Neutrophil (primary cell): ENCODE results near the gene ACTR3.

Source experiments
- H3K27ac ChIP-seq: fragments of 200-600 bp; sonication (generic); 2 replicates; pipeline ENCODE4 v1.5.1; 2016; ENCODE audit warnings: mild to moderate bottlenecking, moderate library complexity
- H3K27me3 ChIP-seq: fragments of 200-600 bp; sonication (generic); 2 replicates; pipeline ENCODE4 v1.6.0; 2016; ENCODE audit warnings: mild to moderate bottlenecking
- H3K36me3 ChIP-seq: fragments of 200-600 bp; sonication (generic); 2 replicates; pipeline ENCODE4 v1.5.1; 2017
- H3K4me1 ChIP-seq, 2 experiments: fragments of 200-600 bp in 1 of 2; sonication (generic) in 1 of 2; 1 replicate in 1 of 2; 2 replicates in 1 of 2; pipeline versions ENCODE4 v1.5.1 to v1.6.1; 2013 to 2016; ENCODE audit warnings: low read depth in 1 of 2, low read length in 1 of 2, mild to moderate bottlenecking in 1 of 2, moderate library complexity in 1 of 2; ENCODE audit not compliant: control insufficient read depth in 1 of 2, insufficient read depth in 1 of 2
- H3K4me3 ChIP-seq, 2 experiments: fragments of 200-600 bp in 1 of 2; sonication (generic) in 1 of 2; 1 replicate in 1 of 2; 2 replicates in 1 of 2; pipeline ENCODE4 v1.5.1; 2013 to 2016; ENCODE audit warnings: low read depth in 1 of 2, low read length in 1 of 2, mild to moderate bottlenecking in 1 of 2, moderate library complexity in 1 of 2
- H3K9me3 ChIP-seq: fragments of 200-600 bp; sonication (generic); 2 replicates; pipeline ENCODE4 v1.5.1; 2016
- CTCF ChIP-seq: fragments of 200-600 bp; sonication (generic); IDR thresholded peaks from 2 replicates; pipeline ENCODE4 v1.5.1; 2016; ENCODE audit warnings: antibody characterized with exemption

Gene ACTR3

GRCh38 chr2:113898081-113898480 lies 8.2 kb downstream of the ACTR3 start:
- Histone ChIP-seq H3K4me1 (peaks cover 100% of the 10 kb centered on the region in 2 experiments), H3K27me3 (no peaks in the 10 kb centered on the region), H3K27ac (peak overlapping the region; percentile 58), H3K4me3 (no peak overlapping the region), H3K36me3 (peaks cover 14% of the 10 kb centered on the region), H3K9me3 (no peaks in the 10 kb centered on the region)
- TF ChIP-seq CTCF: no peak

GRCh38 chr2:113899166-113899565 lies 9.3 kb downstream of the ACTR3 start:
- no peaks in the 10 kb centered on the region for H3K9me3 ChIP-seq
- TF ChIP-seq CTCF: no peak
- peaks cover 9% of the 10 kb centered on the region for H3K36me3 ChIP-seq
- H3K4me1 ChIP-seq: peaks cover 100% of the 10 kb centered on the region in 2 experiments
- peak overlapping the region; percentile 58 for H3K27ac ChIP-seq
- no peaks in the 10 kb centered on the region for H3K27me3 ChIP-seq
- no peak overlapping the region for H3K4me3 ChIP-seq

GRCh38 chr2:113901943-113902342 lies 12.1 kb downstream of the ACTR3 start:
- H3K36me3 ChIP-seq: peaks cover 6% of the 10 kb centered on the region
- H3K4me1 ChIP-seq: peaks cover 100% of the 10 kb centered on the region in 2 experiments
- no peak for TF ChIP-seq CTCF
- peak overlapping the region in 1 of 2 experiments; percentile 20 for H3K4me3 ChIP-seq
- H3K9me3 ChIP-seq: no peaks in the 10 kb centered on the region
- H3K27me3 ChIP-seq: no peaks in the 10 kb centered on the region
- peak overlapping the region; percentile 58 for H3K27ac ChIP-seq

- Histone ChIP-seq H3K9me3 (no peaks in the 10 kb centered on the region), H3K4me1 (peaks cover 88 to 93% of the 10 kb centered on the region in 2 experiments), H3K27me3 (no peaks in the 10 kb centered on the region), H3K36me3 (peaks cover 4% of the 10 kb centered on the region), H3K4me3 (no peak overlapping the region), H3K27ac (peak overlapping the region; percentile 41)
- no peak for TF ChIP-seq CTCF
Observed at GRCh38 chr2:113905886-113906285, 16.0 kb downstream of the ACTR3 start.

GRCh38 chr2:113906647-113907046 lies 16.8 kb downstream of the ACTR3 start:
- H3K9me3 ChIP-seq: no peaks in the 10 kb centered on the region
- H3K27ac ChIP-seq: peak overlapping the region; percentile 41
- H3K4me1 ChIP-seq: peaks cover 83 to 90% of the 10 kb centered on the region in 2 experiments
- H3K36me3 ChIP-seq: no peaks in the 10 kb centered on the region
- TF ChIP-seq CTCF: no peak
- no peak overlapping the region for H3K4me3 ChIP-seq
- H3K27me3 ChIP-seq: no peaks in the 10 kb centered on the region

GRCh38 chr2:113907297-113907696 lies 17.4 kb downstream of the ACTR3 start:
- Histone ChIP-seq H3K36me3 (no peaks in the 10 kb centered on the region), H3K27me3 (no peaks in the 10 kb centered on the region), H3K4me3 (no peak overlapping the region), H3K4me1 (peaks cover 79 to 87% of the 10 kb centered on the region in 2 experiments), H3K27ac (peak overlapping the region; percentile 41), H3K9me3 (no peaks in the 10 kb centered on the region)
- no peak for TF ChIP-seq CTCF
